ENCODE measurements around the gene RCC2. TPM values are rescaled to one million over a fixed set of nuclear protein-coding genes. Genes with fewer than 3 reads are reported as not detected.
"Not testable (repeated sequence)": the region's sequence is repeated elsewhere in the genome, so short reads cannot be mapped to it uniquely, and the experiment has no call there.

RCC2 gene
- polyA plus RNA-seq, 1 donor, result 99.2 TPM

DNA sequence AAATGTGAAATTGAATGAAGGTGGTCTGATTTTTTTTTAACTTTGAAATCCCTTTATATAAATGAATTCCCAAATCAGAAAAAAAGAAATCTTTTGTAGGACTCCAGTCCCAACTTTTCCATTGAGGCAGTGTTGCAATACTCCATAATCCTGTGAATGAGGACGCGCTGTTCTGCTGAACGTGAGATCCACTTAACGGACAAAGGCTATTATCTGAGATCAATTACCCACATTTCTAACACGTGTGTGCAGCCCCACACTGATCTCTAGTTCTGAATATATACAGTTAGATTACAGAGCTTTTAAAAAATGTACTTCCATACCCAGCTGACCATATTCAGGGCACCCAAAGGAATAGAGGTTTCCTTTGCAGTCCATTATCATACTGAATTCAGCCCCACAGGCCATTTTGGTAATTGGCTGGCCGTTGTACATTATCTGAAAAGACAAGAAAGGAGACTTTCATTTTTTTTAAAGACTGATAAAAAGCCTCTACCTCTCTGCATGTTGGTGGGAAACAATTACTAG is 19.0 kb downstream of the RCC2 start:
- no peak for DNase-seq

DNA sequence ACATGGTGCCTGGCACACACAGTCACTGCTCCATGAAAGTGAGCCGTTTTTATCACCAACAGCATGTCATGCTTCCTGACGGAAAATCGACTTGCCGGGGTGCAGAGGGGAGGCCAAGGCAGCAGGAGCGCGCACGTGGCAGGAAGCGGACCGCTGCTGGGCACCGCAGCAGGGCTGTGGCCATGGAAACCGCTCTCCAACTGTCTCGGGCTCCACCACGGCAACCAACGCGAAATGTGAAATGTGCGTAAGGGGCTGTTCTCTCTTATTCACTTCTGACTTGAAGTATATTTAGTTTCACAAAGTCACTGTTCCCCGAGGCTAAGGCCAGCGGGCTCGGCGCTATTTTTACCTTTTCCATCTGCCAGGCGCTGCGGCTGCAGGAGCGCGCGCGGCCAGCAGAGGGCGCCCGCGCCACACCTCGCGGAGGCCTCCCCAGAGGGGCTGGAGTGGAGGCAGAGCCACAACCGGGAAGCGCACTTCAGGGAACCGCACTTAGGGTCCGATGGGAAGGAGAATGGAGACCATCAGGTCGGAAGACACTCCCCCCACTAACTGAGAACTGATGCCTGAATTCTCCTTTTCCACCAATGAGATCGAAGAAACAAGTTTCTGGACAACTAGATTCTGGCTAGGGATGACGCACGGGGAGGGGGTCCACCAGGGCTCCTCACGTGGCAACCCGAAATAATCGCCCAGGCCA is 19.7 kb downstream of the RCC2 start:
- no peak for DNase-seq

DNA sequence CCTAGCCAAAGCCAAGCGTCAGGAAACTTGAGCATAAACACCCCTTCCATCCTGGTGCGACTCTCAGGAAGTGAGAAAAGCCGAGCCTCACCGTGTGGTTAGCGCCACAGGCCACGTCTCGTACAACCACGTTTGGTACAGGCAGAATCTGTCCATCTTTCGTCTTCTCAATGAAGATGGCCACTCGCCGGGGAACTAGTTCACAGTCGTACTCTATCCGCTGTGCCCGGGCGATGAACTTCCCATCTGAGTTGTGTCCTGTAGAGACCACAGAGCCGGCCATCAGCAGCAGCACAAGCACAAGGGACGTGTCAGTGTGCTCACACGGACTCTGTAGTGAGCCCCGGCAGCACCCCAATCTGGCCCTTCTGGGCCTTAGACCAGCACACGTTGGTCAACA is 23.1 kb downstream of the RCC2 start:
- DNase-seq, result no peak

DNA sequence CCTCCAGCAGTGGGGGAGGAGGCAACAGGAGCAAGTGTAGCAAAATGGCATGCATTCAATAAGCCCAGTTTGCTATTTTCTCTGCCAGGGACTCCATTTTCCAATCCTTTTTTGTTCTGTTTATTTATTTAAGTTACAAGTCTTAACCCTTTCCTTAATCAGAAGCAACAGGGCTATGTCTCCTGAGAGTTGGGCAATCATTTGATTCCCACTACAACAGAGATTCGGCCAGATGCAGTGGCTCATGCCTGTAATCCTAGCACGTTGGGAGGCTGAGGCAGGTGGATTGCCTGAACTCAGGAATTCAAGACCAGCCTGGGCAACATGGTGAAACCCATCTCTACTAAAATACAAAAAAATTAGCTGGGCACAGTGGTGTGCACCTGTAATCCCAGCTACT is 25.5 kb downstream of the RCC2 start:
- no peak for DNase-seq

DNA sequence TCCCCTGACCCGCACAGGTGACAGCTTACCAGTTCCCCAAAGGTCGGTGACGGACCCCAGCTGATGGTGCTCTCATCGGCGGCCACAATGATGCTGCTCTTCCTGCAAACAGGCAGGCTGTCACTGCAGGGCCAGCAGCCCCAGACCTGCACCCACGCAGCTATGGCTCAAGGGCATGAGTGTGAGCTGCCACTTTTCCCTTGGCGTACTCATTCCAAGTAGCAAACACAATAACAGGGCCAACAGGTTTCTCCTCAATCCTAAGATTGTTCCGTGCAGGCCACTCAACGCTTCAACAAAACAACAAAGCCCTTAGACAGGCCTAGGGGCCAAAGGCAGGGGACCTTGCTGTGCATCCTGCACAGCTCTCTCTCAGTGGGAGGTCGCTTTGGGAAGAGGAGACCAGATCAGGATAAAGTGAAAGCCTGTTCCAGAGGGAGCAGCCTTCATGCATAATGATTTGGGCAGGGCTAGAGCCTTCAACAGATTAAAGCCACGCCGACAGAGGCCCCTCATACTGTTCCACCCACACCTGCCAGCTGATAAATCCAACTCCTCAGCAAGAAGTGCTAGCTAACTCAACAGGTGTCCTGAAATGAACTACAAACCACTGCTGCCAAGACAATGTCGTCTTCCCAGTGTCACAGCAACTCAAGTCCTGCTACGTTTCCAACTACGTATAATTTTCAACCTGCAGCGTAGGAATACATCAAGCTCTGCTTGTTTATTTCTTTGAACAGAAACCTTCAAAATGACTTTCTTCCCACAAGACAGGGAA is 27.2 kb downstream of the RCC2 start:
- DNase-seq, result no peak

DNA sequence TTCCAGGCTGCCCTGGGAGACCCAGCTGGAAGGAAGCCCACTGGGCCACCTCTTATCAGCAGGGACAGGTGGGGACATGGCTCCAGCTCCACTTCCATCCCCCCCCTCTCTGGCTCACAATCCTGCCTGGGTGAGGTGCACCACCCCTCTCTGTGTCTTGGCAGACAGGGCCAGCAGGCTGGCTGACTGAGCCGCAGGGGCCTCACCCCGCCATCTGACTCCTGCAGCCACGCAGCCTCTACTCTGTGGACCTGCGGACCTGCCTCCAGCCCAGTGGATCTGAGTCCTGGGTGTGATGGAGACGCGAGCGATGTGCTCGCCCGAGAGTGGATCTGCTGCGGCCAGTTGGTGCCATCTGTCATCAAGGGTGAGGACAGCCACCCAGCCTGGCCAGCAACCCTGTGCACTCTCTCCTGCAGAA is 30.1 kb downstream of the RCC2 start:
- no peak for DNase-seq

DNA sequence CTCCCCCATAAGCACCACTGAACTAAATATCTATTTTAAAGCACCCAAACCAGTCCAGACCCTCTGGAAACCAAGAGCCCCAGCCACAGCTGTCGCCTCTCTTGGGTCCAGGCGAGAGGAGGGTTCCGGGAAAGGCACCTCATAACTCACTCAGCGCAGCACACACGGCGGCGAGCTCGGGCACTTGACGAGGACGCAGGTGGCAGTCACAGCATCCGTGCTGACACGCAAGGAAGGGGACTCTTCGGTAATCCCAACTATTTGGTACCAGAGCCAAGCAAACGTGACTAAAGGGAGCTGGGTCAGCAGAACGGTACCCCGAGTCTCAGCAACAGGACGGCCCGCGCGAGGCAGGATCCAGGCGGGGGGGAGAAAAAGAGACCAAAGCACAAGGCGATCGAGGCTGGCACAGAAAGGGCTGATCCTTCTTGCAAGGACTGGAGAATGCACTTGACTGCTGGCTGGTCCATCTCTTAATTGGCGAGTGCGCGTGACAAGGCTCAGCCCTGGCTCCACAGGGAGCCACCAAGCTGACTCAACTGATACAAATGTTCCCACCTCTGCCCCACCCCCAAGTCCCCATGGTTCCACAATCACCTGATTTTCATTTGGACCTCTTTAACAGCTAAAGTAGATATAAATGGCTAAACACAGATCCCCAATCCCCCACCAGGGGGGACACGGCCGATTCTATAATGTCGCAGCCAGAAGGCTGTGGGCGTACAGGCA is 31.5 kb downstream of the RCC2 start:
- not testable (repeated sequence) for DNase-seq

DNA sequence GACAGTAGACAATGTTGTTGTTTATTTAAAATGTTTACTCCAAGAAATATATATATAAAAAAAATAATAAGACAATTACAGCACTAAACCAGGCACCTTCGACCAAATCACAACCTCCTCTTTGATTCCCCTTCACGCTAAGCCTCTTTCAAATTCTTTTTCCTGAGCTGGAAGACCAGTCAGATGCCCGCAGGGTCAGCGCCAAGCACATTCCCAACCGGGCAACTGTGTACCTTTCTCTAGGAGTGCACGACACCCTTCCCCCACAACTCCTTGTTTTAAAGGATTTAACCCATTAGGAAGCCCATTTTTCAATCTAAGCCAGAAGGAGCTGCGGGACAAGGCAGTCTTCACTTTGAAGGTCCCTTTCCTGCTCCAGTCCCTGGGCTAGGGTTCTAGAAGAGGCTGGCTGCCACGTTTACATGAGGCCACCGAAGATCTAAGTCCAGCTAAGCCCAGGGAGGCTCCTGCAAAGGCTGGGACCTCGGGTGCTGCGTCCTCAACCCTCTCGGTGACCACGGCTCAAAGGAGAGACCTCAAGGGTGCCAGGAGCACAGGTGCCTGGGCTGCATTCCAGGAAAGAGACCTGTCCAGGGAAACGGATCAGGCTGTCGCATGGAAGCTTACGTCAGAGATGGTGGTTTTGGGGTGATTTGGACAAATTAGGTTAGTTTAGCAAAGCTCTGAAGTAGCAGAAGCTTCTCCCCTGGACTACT is 32.6 kb downstream of the RCC2 start:
- not testable (repeated sequence) for DNase-seq

DNA sequence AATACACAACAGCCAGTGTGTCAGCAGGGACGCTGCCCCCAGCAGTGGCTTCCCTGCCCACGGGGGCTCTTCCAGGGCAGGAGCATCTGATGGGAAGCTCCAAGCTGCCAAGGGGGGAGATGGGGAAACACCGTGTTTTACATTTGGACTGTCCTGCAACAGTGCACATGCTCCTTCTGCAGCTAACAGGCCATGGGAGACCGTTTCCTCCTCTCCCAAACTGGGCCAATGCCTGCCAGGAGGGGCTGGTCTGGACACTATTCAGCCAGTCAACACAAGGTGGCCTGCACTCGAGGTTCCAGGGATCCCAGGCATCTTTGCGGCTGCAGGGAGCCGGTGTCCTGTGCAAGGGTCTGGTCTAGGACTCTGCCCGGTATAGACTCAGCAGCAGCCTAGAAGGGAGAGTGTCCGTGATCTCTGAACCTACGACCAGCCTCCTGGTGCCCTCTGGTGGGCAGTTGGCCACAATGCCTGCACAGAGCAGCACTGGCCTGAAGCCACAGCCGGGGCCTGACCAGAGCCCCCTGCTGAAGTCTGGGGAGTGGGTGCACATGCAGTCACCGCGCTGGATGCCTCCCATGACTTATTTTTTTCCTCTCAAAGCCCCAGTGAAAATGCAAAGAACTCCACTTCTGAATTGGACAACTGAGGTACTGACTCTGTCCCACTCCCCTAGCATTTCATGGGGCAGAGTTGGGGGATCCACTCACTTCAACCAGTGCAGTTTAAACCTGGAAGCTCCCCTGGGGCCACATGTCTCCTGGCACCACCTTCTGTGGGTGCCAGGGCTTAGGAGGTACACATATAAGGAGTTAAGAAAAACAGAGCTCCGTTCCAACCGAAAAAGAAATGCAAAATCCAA is 33.3 kb downstream of the RCC2 start:
- peak; percentile 57 for DNase-seq

DNA sequence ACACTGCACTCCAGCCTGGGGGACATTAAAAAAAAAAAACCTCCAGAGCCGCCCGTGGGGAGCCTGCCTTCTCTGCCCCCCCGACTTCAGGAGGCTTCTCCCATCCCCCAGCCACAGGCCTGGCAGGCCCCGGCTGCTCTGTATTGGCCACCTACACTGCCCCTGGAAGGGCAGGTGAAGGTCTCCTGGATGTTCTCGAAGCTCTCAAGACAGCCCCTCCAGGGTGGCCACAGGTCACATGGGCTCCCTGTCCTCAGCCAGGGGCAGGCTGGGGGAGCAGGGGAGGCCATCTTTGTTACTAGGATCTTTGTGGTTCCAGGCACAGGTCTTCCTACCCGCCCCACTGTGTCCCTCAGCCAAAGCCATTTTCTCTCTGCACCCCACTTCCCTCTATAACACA is 34.7 kb downstream of the RCC2 start:
- no peak for DNase-seq

DNA sequence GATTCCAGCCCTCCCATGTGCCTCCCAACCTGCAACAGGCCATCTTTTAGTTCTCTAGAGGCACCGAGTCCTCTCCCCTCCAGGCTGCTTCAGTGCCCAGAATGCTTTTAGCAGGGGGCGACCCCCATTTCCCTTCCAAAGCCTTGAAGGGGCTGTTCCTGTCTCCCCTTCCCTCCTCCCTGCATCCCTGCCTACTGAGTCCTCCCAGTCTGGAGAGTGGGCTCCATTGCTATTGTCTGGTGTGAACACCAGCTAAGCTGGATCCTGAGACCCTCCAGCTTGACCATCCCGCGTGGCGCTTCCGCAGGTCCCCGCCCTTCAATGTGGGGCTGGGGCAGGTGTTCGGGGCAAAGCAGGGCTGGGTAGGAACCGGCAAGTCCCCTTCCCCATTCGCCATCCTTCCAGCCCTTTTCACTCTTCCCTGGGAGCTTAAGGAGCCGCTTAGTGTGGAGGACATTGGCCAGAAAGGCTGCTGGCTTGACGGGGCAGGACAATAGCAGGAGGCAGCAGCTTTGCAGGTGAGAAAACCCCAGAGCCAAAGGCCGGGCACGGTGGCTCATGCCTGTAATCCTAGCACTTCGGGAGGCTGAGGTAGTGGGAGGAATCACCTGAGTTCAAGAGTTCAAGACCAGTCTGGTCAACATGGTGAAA is 35.3 kb downstream of the RCC2 start:
- DNase-seq, result peak; percentile 20

DNA sequence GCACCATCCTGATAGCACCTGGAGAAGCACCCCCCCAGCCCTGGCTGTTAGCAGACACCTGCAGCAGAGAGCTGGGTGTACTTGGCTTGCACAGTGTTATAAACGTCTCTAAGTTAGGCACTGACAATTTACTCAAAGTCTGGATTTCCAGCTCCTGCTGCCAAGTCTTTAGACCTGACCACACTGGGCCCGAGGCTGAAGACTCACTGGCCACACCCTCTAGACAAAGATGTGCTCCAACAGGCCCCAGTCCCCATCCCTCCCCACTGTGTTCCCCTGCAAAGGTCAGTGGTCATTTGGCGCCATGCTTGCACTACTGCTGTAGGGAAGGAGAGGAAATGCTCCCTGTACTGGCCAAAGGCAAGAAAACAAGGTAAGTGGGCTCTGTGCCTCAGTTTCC is 36.4 kb downstream of the RCC2 start:
- no peak for DNase-seq

DNA sequence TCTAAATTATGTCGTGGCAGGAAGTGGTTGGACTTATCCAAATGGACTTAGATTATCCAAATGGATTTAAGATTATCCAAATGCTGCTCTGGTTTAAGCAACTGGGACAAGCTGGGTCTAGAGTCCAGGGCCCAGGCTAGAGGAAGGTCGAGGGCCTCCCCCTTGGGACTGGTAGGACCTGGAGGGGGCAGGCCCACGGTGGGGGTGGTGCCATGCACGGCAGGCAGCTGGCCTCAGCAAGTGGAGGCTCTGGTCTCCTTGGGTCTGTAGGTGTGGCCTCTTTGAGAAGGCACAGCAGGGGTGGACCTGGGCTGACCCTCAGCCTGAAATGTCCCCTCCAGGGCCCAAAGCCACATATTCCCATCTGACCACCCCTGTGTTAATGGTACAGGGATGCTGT is 37.6 kb downstream of the RCC2 start:
- no peak for DNase-seq

DNA sequence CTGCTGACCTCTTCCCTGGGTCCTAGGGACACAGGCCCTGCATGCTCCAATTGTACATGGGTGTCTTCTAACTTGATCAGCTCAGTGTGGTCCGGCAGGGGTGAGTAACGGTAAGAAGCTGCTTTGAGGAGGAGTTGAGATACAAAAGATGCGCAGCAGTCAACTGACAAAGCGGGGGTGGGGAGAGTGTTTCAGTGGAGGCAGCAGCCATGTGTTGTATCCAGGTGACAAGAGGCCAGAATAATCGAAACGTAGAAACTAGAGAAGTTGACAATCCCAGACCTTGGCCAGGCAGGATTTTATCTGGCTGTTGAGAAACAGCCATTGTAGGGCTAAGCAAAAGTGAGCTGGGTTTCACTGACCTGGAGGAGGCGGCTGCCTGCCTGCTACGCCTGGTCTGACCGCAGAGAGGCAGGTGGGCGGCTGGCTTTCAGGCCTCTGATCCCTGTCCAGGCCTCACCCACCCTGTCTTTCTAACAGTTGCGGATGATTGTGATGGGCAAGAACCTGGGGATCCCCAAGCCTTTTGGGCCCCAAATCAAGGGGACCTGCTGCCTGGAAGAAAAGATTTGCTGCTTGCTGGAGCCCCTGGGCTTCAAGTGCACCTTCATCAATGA is 38.6 kb downstream of the RCC2 start:
- DNase-seq, result no peak

DNA sequence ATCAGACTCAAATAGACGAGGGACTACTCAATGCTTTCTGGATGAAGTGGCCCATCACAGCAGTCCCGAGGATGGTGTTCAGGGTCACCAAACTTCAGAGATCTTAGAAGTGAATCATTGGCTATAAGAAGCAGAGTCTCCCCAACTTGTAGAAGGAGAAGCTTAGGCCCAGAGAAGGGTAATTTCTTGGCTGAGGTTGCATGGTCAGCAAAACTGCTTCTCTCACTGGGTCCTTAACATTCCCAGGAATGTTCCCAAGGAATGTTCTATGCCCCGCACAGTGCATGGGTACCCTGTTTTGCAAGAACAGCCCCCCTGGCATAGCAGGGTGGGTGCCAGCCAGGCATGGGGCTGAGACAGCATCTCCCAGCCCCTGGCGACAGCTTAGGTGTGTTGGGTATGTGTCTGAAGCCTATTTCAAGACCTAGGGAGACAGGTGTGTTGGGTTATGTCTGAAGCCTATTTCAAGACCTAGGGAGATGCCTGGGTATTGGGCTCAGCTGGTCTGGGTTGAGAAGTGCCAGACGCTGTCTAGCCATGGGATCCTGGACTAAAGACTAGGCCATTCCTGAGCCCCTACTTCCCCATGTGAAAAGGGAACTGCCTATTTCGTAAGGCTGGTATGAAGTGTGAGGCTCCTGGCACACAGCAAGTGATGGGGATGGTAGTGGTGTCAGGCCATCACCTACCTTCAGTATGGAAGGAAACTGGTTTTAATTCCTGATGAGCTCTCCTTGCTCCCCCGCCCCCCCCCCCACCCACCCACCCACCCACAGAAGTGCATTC is 41.4 kb downstream of the RCC2 start:
- no peak for DNase-seq

DNA sequence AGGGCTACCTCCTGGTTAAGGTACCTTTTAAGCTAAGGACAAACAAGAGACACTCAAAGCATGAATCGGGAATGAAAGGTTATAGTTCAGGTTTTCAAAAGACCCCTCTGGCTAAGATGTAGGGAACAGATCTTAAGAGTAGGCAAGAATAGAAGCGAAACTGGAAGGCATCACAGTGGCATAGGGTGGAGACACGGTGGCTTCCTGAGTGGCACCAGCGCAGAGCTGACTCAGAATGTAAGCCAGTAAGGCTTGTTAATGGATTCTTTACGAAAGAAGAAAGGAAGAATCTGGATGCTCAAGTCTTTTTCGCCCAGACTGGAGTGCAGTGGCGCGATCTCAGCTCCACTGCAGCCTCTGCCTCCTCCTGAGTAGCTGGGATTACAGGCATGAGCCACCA is 46.2 kb downstream of the RCC2 start:
- no peak for DNase-seq

DNA sequence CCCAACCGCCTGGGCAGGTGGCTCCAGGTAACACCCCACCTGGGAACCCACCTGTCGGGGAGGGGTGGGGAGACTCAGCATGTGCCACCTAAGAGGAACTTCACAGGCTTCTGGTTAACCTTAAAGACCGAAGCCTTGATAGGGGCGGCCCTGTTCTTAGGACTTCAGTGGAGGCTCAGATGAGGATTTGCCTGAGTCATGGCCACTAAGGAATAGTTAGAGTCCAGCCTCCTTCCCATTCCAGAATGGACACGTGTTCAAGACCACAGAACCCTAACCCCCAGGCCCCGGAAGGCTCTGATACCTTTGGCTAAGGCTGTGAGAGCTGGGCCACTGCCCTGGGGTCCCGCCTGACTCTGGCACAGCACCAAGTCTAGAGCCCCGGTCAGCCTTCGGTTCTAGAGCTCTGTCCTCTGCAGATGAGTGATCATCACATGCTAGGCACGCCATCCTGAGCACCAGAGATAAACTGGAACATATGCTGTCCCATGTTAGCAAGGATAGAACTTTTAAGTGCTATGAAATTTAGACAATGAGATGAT is 47.2 kb downstream of the RCC2 start:
- DNase-seq, result no peak

DNA sequence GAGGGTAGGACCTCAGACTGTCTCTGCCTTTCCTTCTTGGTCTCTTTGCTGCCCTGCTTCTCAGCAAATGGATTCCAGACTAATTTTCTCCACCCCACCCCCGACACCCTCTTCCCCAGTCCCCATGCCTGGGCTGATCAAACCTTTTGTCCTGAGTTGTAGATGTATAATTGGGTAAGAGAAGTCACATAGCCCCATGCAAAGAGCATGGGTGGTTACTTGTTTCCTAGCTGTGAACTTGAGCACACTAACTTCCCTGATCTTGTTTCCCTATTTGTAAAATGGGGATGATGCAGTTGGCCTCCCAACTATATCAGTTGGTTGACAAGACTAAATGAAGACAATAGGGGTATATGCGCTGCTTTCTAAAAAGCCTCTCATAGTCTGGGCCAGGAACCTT is 58.3 kb downstream of the RCC2 start:
- DNase-seq, result no peak

DNA sequence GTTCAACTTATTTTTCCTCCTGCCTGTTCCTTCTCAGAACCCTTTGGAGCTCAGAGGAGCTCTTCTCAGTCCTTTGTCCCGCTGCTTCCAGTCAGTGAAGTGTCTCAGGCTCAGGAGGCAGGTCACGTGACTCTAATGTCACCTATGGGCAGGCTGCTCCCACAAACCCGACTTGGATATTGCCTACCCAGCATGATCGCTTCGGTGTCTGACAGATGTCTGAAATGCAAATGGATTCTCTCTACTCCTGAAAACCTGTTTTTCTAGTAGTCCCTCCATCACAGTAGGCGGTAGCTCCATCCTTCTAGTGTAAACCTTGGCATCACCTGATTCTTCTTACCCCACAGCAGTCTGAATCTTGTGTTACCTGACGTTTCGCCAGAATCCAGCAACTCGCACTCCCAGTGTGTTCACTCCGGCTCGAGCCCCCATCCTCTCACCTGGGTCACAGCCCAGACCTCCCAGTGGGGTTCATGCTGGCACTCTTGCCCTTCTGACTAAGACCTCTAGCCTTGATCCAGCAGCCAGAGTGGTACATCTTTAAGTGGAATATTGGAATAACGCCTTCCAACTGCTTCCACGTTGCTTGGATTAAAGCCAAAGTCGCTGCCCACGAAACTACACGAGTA is 62.0 kb downstream of the RCC2 start:
- DNase-seq, result no peak
